ENCODE measurements around the gene GNAL. TPM values are rescaled to one million over a fixed set of nuclear protein-coding genes. Genes with fewer than 3 reads are reported as not detected.

GNAL gene
- total and polyA plus RNA-seq, 2 experiments from 2014 or later, result 7.5 to 21.6 TPM

- no peaks in the 10 kb centered on the region for H3K36me3 ChIP-seq (ENCODE audit: insufficient read depth)
- H3K4me2 ChIP-seq, result peak overlapping the region; percentile 59
Observed at GRCh38 chr18:11713756-11714155, 24.7 kb downstream of the GNAL start.

More at GRCh38 chr18:11713756-11714155, 24.7 kb downstream of the GNAL start:
- peaks cover 15% of the 10 kb centered on the region; the same call in 1 of the 2 replicates for H3K4me1 ChIP-seq (ENCODE audit: insufficient read depth)
- Mint-ChIP-seq H3K27ac (no peak overlapping the region), H3K9me3 (peaks cover 34% of the 10 kb centered on the region; the same call in 2 of the 3 replicates), H3K4me3 (no peak overlapping the region; the same call in 2 of the 3 replicates), H3K36me3 (ENCODE audit: low read depth) (peaks cover 11% of the 10 kb centered on the region; the same call in 2 of the 3 replicates), H3K4me1 (peaks cover 32% of the 10 kb centered on the region), H3K27me3 (ENCODE audit: insufficient read depth, low read depth, poor library complexity) (peaks cover 8% of the 10 kb centered on the region)
- TF ChIP-seq, protein P1, sequence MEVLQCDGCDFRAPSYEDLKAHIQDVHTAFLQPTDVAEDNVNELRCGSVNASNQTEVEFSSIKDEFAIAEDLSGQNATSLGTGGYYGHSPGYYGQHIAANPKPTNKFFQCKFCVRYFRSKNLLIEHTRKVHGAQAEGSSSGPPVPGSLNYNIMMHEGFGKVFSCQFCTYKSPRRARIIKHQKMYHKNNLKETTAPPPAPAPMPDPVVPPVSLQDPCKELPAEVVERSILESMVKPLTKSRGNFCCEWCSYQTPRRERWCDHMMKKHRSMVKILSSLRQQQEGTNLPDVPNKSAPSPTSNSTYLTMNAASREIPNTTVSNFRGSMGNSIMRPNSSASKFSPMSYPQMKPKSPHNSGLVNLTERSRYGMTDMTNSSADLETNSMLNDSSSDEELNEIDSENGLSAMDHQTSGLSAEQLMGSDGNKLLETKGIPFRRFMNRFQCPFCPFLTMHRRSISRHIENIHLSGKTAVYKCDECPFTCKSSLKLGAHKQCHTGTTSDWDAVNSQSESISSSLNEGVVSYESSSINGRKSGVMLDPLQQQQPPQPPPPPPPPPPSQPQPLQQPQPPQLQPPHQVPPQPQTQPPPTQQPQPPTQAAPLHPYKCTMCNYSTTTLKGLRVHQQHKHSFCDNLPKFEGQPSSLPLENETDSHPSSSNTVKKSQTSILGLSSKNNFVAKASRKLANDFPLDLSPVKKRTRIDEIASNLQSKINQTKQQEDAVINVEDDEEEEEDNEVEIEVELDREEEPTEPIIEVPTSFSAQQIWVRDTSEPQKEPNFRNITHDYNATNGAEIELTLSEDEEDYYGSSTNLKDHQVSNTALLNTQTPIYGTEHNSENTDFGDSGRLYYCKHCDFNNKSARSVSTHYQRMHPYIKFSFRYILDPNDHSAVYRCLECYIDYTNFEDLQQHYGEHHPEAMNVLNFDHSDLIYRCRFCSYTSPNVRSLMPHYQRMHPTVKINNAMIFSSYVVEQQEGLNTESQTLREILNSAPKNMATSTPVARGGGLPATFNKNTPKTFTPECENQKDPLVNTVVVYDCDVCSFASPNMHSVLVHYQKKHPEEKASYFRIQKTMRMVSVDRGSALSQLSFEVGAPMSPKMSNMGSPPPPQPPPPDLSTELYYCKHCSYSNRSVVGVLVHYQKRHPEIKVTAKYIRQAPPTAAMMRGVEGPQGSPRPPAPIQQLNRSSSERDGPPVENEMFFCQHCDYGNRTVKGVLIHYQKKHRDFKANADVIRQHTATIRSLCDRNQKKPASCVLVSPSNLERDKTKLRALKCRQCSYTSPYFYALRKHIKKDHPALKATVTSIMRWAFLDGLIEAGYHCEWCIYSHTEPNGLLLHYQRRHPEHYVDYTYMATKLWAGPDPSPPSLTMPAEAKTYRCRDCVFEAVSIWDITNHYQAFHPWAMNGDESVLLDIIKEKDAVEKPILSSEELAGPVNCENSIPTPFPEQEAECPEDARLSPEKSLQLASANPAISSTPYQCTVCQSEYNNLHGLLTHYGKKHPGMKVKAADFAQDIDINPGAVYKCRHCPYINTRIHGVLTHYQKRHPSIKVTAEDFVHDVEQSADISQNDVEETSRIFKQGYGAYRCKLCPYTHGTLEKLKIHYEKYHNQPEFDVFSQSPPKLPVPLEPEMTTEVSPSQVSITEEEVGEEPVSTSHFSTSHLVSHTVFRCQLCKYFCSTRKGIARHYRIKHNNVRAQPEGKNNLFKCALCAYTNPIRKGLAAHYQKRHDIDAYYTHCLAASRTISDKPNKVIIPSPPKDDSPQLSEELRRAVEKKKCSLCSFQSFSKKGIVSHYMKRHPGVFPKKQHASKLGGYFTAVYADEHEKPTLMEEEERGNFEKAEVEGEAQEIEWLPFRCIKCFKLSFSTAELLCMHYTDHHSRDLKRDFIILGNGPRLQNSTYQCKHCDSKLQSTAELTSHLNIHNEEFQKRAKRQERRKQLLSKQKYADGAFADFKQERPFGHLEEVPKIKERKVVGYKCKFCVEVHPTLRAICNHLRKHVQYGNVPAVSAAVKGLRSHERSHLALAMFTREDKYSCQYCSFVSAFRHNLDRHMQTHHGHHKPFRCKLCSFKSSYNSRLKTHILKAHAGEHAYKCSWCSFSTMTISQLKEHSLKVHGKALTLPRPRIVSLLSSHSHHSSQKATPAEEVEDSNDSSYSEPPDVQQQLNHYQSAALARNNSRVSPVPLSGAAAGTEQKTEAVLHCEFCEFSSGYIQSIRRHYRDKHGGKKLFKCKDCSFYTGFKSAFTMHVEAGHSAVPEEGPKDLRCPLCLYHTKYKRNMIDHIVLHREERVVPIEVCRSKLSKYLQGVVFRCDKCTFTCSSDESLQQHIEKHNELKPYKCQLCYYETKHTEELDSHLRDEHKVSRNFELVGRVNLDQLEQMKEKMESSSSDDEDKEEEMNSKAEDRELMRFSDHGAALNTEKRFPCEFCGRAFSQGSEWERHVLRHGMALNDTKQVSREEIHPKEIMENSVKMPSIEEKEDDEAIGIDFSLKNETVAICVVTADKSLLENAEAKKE (CRISPR knock-in tag; IDR thresholded peaks at IDR 0.05), result no peak
- no peak for TF ChIP-seq EZH2 (IDR thresholded peaks at IDR 0.05; ENCODE audit: low read depth, unreplicated experiment)
- TF ChIP-seq ZNF114 (CRISPR knock-in tag; IDR thresholded peaks at IDR 0.05), result no peak
- TF ChIP-seq JUNB (IDR thresholded peaks at IDR 0.05; ENCODE audit: unreplicated experiment), result no peak
- TF ChIP-seq, protein P2, sequence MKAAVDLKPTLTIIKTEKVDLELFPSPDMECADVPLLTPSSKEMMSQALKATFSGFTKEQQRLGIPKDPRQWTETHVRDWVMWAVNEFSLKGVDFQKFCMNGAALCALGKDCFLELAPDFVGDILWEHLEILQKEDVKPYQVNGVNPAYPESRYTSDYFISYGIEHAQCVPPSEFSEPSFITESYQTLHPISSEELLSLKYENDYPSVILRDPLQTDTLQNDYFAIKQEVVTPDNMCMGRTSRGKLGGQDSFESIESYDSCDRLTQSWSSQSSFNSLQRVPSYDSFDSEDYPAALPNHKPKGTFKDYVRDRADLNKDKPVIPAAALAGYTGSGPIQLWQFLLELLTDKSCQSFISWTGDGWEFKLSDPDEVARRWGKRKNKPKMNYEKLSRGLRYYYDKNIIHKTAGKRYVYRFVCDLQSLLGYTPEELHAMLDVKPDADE (IDR thresholded peaks at IDR 0.05), result no peak
- TF ChIP-seq, protein P3, sequence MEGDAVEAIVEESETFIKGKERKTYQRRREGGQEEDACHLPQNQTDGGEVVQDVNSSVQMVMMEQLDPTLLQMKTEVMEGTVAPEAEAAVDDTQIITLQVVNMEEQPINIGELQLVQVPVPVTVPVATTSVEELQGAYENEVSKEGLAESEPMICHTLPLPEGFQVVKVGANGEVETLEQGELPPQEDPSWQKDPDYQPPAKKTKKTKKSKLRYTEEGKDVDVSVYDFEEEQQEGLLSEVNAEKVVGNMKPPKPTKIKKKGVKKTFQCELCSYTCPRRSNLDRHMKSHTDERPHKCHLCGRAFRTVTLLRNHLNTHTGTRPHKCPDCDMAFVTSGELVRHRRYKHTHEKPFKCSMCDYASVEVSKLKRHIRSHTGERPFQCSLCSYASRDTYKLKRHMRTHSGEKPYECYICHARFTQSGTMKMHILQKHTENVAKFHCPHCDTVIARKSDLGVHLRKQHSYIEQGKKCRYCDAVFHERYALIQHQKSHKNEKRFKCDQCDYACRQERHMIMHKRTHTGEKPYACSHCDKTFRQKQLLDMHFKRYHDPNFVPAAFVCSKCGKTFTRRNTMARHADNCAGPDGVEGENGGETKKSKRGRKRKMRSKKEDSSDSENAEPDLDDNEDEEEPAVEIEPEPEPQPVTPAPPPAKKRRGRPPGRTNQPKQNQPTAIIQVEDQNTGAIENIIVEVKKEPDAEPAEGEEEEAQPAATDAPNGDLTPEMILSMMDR (conservative IDR thresholded peaks at IDR 0.05; ENCODE audit: low read depth in 2 of 2), result no peak
- TF ChIP-seq, protein P4, sequence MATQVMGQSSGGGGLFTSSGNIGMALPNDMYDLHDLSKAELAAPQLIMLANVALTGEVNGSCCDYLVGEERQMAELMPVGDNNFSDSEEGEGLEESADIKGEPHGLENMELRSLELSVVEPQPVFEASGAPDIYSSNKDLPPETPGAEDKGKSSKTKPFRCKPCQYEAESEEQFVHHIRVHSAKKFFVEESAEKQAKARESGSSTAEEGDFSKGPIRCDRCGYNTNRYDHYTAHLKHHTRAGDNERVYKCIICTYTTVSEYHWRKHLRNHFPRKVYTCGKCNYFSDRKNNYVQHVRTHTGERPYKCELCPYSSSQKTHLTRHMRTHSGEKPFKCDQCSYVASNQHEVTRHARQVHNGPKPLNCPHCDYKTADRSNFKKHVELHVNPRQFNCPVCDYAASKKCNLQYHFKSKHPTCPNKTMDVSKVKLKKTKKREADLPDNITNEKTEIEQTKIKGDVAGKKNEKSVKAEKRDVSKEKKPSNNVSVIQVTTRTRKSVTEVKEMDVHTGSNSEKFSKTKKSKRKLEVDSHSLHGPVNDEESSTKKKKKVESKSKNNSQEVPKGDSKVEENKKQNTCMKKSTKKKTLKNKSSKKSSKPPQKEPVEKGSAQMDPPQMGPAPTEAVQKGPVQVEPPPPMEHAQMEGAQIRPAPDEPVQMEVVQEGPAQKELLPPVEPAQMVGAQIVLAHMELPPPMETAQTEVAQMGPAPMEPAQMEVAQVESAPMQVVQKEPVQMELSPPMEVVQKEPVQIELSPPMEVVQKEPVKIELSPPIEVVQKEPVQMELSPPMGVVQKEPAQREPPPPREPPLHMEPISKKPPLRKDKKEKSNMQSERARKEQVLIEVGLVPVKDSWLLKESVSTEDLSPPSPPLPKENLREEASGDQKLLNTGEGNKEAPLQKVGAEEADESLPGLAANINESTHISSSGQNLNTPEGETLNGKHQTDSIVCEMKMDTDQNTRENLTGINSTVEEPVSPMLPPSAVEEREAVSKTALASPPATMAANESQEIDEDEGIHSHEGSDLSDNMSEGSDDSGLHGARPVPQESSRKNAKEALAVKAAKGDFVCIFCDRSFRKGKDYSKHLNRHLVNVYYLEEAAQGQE (IDR thresholded peaks at IDR 0.05; ENCODE audit: unreplicated experiment), result no peak
- TF ChIP-seq EZH2phosphoT487 (IDR thresholded peaks at IDR 0.05; ENCODE audit: unreplicated experiment), result no peak
- TF ChIP-seq CREB1 (CRISPR knock-in tag; IDR thresholded peaks at IDR 0.05; ENCODE audit: low read depth), result no peak
- no peak for TF ChIP-seq ZNF331 (CRISPR knock-in tag; IDR thresholded peaks at IDR 0.05; ENCODE audit: low read depth)
- TF ChIP-seq NANOG (IDR thresholded peaks at IDR 0.05; ENCODE audit: borderline replicate concordance), result no peak
- no peaks in the 10 kb centered on the region for H3K9me2 ChIP-seq (ENCODE audit: insufficient read depth)
- ATAC-seq, result peak; percentile 41
- H3K79me2 ChIP-seq (replicated peaks; ENCODE audit: insufficient read depth), result no peaks in the 10 kb centered on the region
- peak overlapping the region; percentile 27 for H3K4me3 ChIP-seq
- DNase-seq (ENCODE audit: low spot score), result peak; percentile 15
- H4K20me1 ChIP-seq (replicated peaks; ENCODE audit: insufficient read depth), result no peaks in the 10 kb centered on the region
- H3F3A ChIP-seq (replicated peaks; ENCODE audit: low read depth), result no peaks in the 10 kb centered on the region
- 0 out of 2 replicates have a peak, but pooled peaks cover 8% of the 10 kb centered on the region for H3K27me3 ChIP-seq (ENCODE audit: insufficient read depth)
- H3K27ac ChIP-seq (ENCODE audit: low read depth), result 0 out of 2 replicates have a peak overlapping the region, but pooled peaks have one; percentile 26
- no peak overlapping the region for H2AFZ ChIP-seq

Data from GM23338 (cell line).